Measurements from ENCODE around the gene ENTPD2.

DNA sequence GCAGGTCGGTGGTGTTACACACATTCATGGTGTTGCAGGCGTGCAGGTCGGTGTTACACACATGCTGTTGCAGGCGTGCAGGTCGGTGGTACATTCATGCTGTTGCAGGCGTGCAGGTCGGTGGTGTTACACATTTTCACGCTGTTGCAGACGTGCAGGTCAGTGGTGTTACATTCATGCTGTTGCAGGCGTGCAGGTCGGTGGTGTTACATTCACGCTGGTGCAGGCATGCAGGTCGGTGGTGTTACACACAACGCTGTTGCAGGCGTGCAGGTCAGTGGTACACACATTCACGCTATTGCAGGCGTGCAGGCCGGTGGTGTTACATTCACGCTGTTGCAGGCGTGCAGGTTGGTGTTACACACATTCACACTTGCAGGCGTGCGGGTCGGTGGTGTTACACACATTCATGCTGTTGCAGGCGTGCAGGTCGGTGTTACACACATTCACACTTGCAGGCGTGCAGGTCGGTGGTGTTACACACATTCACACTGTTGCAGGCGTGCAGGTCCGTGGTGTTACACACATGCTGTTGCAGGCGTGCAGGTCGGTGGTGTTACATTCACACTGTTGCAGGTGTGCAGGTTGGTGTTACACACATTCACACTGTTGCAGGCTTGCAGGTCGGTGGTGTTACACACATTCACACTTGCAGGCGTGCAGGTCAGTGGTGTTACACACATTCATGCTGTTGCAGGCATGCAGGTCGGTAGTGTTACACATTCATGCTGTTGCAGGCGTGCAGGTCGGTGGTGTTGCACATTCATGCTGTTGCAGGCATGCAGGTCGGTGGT is 49.5 kb upstream of the ENTPD2 start:
- TF ChIP-seq, protein P1, sequence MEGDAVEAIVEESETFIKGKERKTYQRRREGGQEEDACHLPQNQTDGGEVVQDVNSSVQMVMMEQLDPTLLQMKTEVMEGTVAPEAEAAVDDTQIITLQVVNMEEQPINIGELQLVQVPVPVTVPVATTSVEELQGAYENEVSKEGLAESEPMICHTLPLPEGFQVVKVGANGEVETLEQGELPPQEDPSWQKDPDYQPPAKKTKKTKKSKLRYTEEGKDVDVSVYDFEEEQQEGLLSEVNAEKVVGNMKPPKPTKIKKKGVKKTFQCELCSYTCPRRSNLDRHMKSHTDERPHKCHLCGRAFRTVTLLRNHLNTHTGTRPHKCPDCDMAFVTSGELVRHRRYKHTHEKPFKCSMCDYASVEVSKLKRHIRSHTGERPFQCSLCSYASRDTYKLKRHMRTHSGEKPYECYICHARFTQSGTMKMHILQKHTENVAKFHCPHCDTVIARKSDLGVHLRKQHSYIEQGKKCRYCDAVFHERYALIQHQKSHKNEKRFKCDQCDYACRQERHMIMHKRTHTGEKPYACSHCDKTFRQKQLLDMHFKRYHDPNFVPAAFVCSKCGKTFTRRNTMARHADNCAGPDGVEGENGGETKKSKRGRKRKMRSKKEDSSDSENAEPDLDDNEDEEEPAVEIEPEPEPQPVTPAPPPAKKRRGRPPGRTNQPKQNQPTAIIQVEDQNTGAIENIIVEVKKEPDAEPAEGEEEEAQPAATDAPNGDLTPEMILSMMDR (conservative IDR thresholded peaks at IDR 0.05), result no peak
- no peak for TF ChIP-seq ZFX (IDR thresholded peaks at IDR 0.05)
